HepG2 (cell line): Measurements from ENCODE around the gene ASCL2. TPM values are rescaled to one million over a fixed set of nuclear protein-coding genes. Genes with fewer than 3 reads are reported as not detected.
A peak's percentile ranks its signal among the peaks of the same experiment; 100 is the strongest.

ENCODE experiments used
- ATAC-seq: fragments of 200-7000 bp; cut with Tn5 transposase; 3 replicates; pipeline ENCODE4 v1.9.1; 2020; ENCODE audit warnings: mild to moderate bottlenecking, moderate library complexity
- BruUV-seq: library from RNA; stranded (reverse); fragments of 400-500 nt; replicated peaks from 2 replicates; lab custom pipeline; 2021; lab: Mats Ljungman, UMichigan
- CTCF ChIA-PET: fragments of 300-600 bp; formaldehyde crosslinking; extraction: SDS; loops from one replicate; lab custom pipeline; 2021; ENCODE audit warnings: low total read pairs, inconsistent platforms, low intra/inter-chr PET ratio; lab: Yijun Ruan, JAX
- POLR2A ChIA-PET: fragments of 350-600 bp; sonication (Branson Sonifier 250); formaldehyde crosslinking; loops from one replicate; lab custom pipeline; 2020; ENCODE audit warnings: antibody characterized with exemption, inconsistent platforms; lab: Yijun Ruan, JAX
- DNase-seq: peaks from one replicate; pipeline ENCODE4 v3.0.0-alpha.2; 2015; ENCODE audit warnings: low spot score
- FAIRE-seq: peaks from 3 replicates; lab custom pipeline; 2011; peaks lifted over from hg19 to GRCh38; lab: Jason Lieb, UNC
- H2AFZ ChIP-seq: one replicate; pipeline ENCODE4 v1.6.1; 2011; ENCODE audit warnings: low read length, inconsistent platforms
- H3K27ac ChIP-seq: fragments of 300-600 bp; 3 replicates; pipeline ENCODE4 v1.8.0; 2011; ENCODE audit warnings: mixed run types, mild to moderate bottlenecking, mixed read lengths, low read length, inconsistent platforms; ENCODE audit not compliant: insufficient read depth; ENCODE audit errors: extremely low read length
- H3K27me3 ChIP-seq, 2 experiments: fragments of 200-600 bp in 1 of 2; 2 replicates in 1 of 2; 3 replicates in 1 of 2; pipeline versions ENCODE4 v1.6.0 to v1.8.0; 2011; ENCODE audit warnings: low read length in 2 of 2, mild to moderate bottlenecking in 2 of 2, moderate library complexity in 2 of 2, inconsistent platforms in 1 of 2; ENCODE audit not compliant: insufficient read depth in 2 of 2, control insufficient read depth in 1 of 2
- H3K36me3 ChIP-seq, 2 experiments: fragments of 200-600 bp in 1 of 2; replicated peaks in 1 of 2; 2 replicates in 1 of 2; 3 replicates in 1 of 2; pipeline versions ENCODE4 v1.5.1 to v1.8.0; 2011; ENCODE audit warnings: low read length in 2 of 2, inconsistent platforms in 1 of 2; ENCODE audit not compliant: insufficient read depth in 2 of 2, control insufficient read depth in 1 of 2
- H3K4me1 ChIP-seq: 2 replicates; pipeline ENCODE4 v1.5.1; 2012; ENCODE audit warnings: low read length, inconsistent platforms; ENCODE audit not compliant: insufficient read depth
- H3K4me2 ChIP-seq: 2 replicates; pipeline ENCODE4 v1.6.0; 2011; ENCODE audit warnings: low read depth, low read length, inconsistent platforms
- H3K4me3 ChIP-seq, 3 experiments: fragments of 200-600 bp in 1 of 3; sonication (generic), shearing (Covaris generic) in 1 of 3; replicated peaks in 1 of 3; 2 replicates each; pipeline ENCODE4 v1.5.1; 2011 to 2016; ENCODE audit warnings: low read length in 3 of 3, inconsistent platforms in 2 of 3, low read depth in 2 of 3, mild to moderate bottlenecking in 2 of 3, control low read depth in 1 of 3, mixed read lengths in 1 of 3; ENCODE audit not compliant: insufficient read depth in 1 of 3
- H3K79me2 ChIP-seq: one replicate; pipeline ENCODE4 v1.6.1; 2011; ENCODE audit warnings: low read length, inconsistent platforms; ENCODE audit not compliant: insufficient read depth
- H3K9ac ChIP-seq: 2 replicates; pipeline ENCODE4 v1.6.0; 2011; ENCODE audit warnings: mild to moderate bottlenecking, low read depth, low read length, inconsistent platforms; ENCODE audit not compliant: insufficient read depth
- H3K9me3 ChIP-seq: 2 replicates; pipeline ENCODE4 v1.5.1; 2012; ENCODE audit warnings: mild to moderate bottlenecking, low read length
- H4K20me1 ChIP-seq: 2 replicates; pipeline ENCODE4 v1.6.0; 2011; ENCODE audit warnings: inconsistent platforms, mild to moderate bottlenecking, low read length, moderate library complexity; ENCODE audit not compliant: insufficient read depth
- ATRX ChIP-seq: sonication (generic); formaldehyde crosslinking; IDR thresholded peaks from 2 replicates; pipeline ENCODE4 v1.4.0; 2020; ENCODE audit warnings: missing genetic modification reagents, borderline replicate concordance
- ETV5 ChIP-seq: IDR thresholded peaks from 2 replicates; pipeline ENCODE4 v1.6.1; 2018; ENCODE audit warnings: missing biosample characterization, missing genetic modification reagents, inconsistent platforms, borderline replicate concordance
- FOXA1 ChIP-seq, 2 experiments: fragments of 450-650 bp in 1 of 2; sonication (generic) in 1 of 2; formaldehyde crosslinking in 1 of 2; IDR thresholded peaks; 2 replicates each; pipeline versions ENCODE4 v1.4.0 to v1.6.1; 2016 to 2020; ENCODE audit warnings: missing genetic modification reagents in 1 of 2
- GABPB1 ChIP-seq: IDR thresholded peaks from 2 replicates; pipeline ENCODE4 v1.6.1; 2016; ENCODE audit warnings: mild to moderate bottlenecking, missing genetic modification reagents, moderate library complexity, missing compliant biosample characterization
- KAT7 ChIP-seq: IDR thresholded peaks from 2 replicates; pipeline ENCODE4 v1.6.1; 2018; ENCODE audit warnings: borderline replicate concordance, missing compliant biosample characterization
- KDM6A ChIP-seq: IDR thresholded peaks from 2 replicates; pipeline ENCODE4 v1.6.1; 2016; ENCODE audit warnings: low read depth
- TBP ChIP-seq: sonication (generic); formaldehyde crosslinking; IDR thresholded peaks from 2 replicates; pipeline ENCODE4 v1.5.0; 2020; ENCODE audit warnings: missing genetic modification reagents
- ZKSCAN5 ChIP-seq: sonication (generic); formaldehyde crosslinking; IDR thresholded peaks from 2 replicates; pipeline ENCODE4 v1.5.1; 2020; ENCODE audit warnings: mild to moderate bottlenecking, missing genetic modification reagents
- ZNF556 ChIP-seq: sonication (generic); formaldehyde crosslinking; IDR thresholded peaks from 2 replicates; pipeline ENCODE4 v1.4.0; 2020; ENCODE audit warnings: mild to moderate bottlenecking, missing genetic modification reagents, borderline replicate concordance
- WGBS: methylation state at CpG from one replicate; pipeline ENCODE4 v1.1.6; 2017; ENCODE audit warnings: low lambda C conversion rate; 5-methylcytosine and 5-hydroxymethylcytosine counted together
- in situ Hi-C: cut with HindIII; loops from 2 replicates; pipeline ENCODE4 v1.10.0; 2017; ENCODE audit warnings: low pct_unique_long_range_greater_than_20kb; ENCODE audit not compliant: extremely low pct_ligation_motif_present
- intact Hi-C: fragments of 100-400 bp; cut with micrococcal nuclease; formaldehyde crosslinking; loops from one replicate; pipeline ENCODE4 v1.10.0; 2022; ENCODE audit not compliant: unreplicated experiment
- polyA plus RNA-seq, 8 experiments: library from polyadenylated mRNA; depleted of rRNA in 3 of 8; stranded (reverse) in 7 of 8; unstranded in 1 of 8; fragments of >200 nt; fragmentation: Illumina TruSeq in 4 of 8; extraction: Trizol in 4 of 8; gene quantifications; 2 replicates each; pipeline versions ENCODE4 v1.2.1 to v1.2.3, GENCODE V29; 2011 to 2016; ENCODE audit warnings: low read depth in 4 of 8, missing spikeins in 1 of 8, mixed read lengths in 1 of 8; ENCODE audit not compliant: insufficient read depth in 1 of 8
- total RNA-seq, 5 experiments: library from RNA; depleted of rRNA; stranded (reverse); fragments of >200 nt; fragmentation: Illumina TruSeq; extraction: Trizol; gene quantifications; 2 replicates each; pipeline ENCODE4 v1.2.3, GENCODE V29; 2016; ENCODE audit warnings: low read depth in 1 of 5
- TF ChIP-seq, protein P1 (sequence below): sonication (generic); formaldehyde crosslinking; IDR thresholded peaks from 2 replicates; pipeline ENCODE4 v1.4.0; 2020; ENCODE audit warnings: missing genetic modification reagents
- TF ChIP-seq, protein P2 (sequence below): IDR thresholded peaks from 2 replicates; pipeline ENCODE4 v1.6.1; 2016; ENCODE audit warnings: mild to moderate bottlenecking, missing biosample characterization, missing genetic modification reagents
- TF ChIP-seq, protein P3 (sequence below): sonication (generic); IDR thresholded peaks from 2 replicates; pipeline ENCODE4 v1.6.1; 2016; ENCODE audit warnings: low read depth, borderline replicate concordance
- TF ChIP-seq, protein P4 (sequence below): sonication (generic); formaldehyde crosslinking; IDR thresholded peaks from 2 replicates; pipeline ENCODE4 v1.4.0; 2020; ENCODE audit warnings: mild to moderate bottlenecking, missing genetic modification reagents
- TF ChIP-seq, protein P5 (sequence below): sonication (generic); formaldehyde crosslinking; IDR thresholded peaks from 2 replicates; pipeline ENCODE4 v1.4.0; 2020; ENCODE audit warnings: missing genetic modification reagents

ASCL2 gene
- total and polyA plus RNA-seq, 2 of the 13 experiments (the other 11 are each of a cell fraction or from before 2014, with no cell fraction given), result 0.07 TPM; not detected in 1

DNA sequence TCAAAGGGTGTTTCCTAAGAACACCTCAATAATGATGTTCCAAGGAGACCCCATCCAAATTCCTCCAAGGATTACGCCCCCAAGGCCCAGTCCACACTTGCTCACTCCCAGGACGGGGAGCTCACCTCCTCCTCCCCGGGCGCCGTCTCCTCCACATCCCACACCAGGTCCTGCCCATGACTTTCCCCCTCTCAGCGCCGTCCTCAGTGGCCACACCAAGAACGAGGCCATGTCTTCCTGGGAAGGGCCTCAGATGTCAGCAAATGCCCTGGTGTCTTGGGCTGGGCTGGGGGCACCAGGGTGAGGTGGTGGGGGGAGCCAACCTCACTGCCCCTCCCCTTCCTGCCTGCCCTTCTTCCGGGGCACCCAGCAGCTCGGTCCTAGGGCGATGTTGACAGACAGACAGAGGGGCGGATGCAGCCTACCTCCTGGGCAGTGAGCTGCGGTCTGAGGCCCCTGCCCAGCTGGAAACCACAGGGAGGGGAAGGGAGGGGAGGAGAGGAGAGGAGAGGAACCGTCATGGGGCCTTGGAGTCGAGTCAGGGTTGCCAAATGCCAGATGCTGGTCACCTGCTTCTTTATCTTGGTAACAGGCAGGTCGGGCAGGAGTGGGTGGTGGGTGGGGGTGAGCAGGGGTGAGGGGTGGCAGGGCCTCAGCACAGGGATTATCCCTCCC lies 31.4 kb upstream of the ASCL2 start, which contains the start of the genes C11orf21 and TSPAN32:
TSS of gene C11orf21 (minus strand) at position 288 of the 675 bp plus-strand sequence. CDS start at position 178, 110 bp downstream.
TSS of gene TSPAN32 (plus strand) at position 383 of the 675 bp plus-strand sequence. CDS start at position 520, 137 bp downstream.
- Histone ChIP-seq H4K20me1 (no peaks in the 10 kb centered on the region), H3K27me3 (peaks cover 2 to 20% of the 10 kb centered on the region in 2 experiments; a peak in 2 of 5 replicates), H3K27ac (no peak within 1 kb of the TSS), H3K79me2 (no peaks in the 10 kb centered on the region), H3K4me2 (peak within 1 kb of the TSS; percentile 23; the same call in 1 of the 2 replicates), H3K4me3 (peak within 1 kb of the TSS in 2 of 3 experiments; percentile 4 to 33; a peak in 1 of 6 replicates), H2AFZ (no peak within 1 kb of the TSS), H3K36me3 (no peaks in the 10 kb centered on the region), H3K4me1 (peaks cover 24% of the 10 kb centered on the region), H3K9ac (0 out of 2 replicates have a peak within 1 kb of the TSS, but pooled peaks have one; percentile 29), H3K9me3 (no peaks in the 10 kb centered on the region)
- in situ Hi-C loops (no loop called here), intact Hi-C loops (no loop called here)
- FAIRE-seq, result no peak
- DNase-seq, result peak; percentile 27
- 34% methylated on average over 11 of the region's 16 CpGs for WGBS
- BruUV-seq, result no TSS peak
- ChIA-PET POLR2A (no interaction called here), CTCF (no interaction called here)
- no peak for ATAC-seq
- TF ChIP-seq KAT7 (CRISPR knock-in tag), result no peak
- TF ChIP-seq, protein P1, sequence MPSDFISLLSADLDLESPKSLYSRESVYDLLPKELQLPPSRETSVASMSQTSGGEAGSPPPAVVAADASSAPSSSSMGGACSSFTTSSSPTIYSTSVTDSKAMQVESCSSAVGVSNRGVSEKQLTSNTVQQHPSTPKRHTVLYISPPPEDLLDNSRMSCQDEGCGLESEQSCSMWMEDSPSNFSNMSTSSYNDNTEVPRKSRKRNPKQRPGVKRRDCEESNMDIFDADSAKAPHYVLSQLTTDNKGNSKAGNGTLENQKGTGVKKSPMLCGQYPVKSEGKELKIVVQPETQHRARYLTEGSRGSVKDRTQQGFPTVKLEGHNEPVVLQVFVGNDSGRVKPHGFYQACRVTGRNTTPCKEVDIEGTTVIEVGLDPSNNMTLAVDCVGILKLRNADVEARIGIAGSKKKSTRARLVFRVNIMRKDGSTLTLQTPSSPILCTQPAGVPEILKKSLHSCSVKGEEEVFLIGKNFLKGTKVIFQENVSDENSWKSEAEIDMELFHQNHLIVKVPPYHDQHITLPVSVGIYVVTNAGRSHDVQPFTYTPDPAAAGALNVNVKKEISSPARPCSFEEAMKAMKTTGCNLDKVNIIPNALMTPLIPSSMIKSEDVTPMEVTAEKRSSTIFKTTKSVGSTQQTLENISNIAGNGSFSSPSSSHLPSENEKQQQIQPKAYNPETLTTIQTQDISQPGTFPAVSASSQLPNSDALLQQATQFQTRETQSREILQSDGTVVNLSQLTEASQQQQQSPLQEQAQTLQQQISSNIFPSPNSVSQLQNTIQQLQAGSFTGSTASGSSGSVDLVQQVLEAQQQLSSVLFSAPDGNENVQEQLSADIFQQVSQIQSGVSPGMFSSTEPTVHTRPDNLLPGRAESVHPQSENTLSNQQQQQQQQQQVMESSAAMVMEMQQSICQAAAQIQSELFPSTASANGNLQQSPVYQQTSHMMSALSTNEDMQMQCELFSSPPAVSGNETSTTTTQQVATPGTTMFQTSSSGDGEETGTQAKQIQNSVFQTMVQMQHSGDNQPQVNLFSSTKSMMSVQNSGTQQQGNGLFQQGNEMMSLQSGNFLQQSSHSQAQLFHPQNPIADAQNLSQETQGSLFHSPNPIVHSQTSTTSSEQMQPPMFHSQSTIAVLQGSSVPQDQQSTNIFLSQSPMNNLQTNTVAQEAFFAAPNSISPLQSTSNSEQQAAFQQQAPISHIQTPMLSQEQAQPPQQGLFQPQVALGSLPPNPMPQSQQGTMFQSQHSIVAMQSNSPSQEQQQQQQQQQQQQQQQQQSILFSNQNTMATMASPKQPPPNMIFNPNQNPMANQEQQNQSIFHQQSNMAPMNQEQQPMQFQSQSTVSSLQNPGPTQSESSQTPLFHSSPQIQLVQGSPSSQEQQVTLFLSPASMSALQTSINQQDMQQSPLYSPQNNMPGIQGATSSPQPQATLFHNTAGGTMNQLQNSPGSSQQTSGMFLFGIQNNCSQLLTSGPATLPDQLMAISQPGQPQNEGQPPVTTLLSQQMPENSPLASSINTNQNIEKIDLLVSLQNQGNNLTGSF (CRISPR knock-in tag), result no peak
- TF ChIP-seq ZKSCAN5 (CRISPR knock-in tag), result no peak
- TF ChIP-seq ETV5 (CRISPR knock-in tag), result 0 out of 2 replicates have a peak, but pooled peaks have one; percentile 26
- TF ChIP-seq, protein P2, sequence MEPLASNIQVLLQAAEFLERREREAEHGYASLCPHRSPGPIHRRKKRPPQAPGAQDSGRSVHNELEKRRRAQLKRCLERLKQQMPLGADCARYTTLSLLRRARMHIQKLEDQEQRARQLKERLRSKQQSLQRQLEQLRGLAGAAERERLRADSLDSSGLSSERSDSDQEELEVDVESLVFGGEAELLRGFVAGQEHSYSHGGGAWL, result no peak
- no peak for TF ChIP-seq KDM6A
- no peak for TF ChIP-seq TBP (CRISPR knock-in tag)
- TF ChIP-seq, protein P3, sequence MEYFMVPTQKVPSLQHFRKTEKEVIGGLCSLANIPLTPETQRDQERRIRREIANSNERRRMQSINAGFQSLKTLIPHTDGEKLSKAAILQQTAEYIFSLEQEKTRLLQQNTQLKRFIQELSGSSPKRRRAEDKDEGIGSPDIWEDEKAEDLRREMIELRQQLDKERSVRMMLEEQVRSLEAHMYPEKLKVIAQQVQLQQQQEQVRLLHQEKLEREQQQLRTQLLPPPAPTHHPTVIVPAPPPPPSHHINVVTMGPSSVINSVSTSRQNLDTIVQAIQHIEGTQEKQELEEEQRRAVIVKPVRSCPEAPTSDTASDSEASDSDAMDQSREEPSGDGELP, result peak; percentile 49; the same call in 1 of the 2 replicates
- no peak for TF ChIP-seq FOXA1 (IDR thresholded peaks at IDR 0.05)
- TF ChIP-seq FOXA1 (CRISPR knock-in tag; IDR thresholded peaks at IDR 0.05), result peak; percentile 13; the same call in 1 of the 2 replicates
- TF ChIP-seq, protein P4, sequence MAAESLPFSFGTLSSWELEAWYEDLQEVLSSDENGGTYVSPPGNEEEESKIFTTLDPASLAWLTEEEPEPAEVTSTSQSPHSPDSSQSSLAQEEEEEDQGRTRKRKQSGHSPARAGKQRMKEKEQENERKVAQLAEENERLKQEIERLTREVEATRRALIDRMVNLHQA (CRISPR knock-in tag), result no peak
- TF ChIP-seq ZNF556 (CRISPR knock-in tag), result no peak
- TF ChIP-seq GABPB1 (CRISPR knock-in tag), result peak; percentile 41; the same call in 1 of the 2 replicates
- TF ChIP-seq ATRX (CRISPR knock-in tag), result no peak
- TF ChIP-seq, protein P5, sequence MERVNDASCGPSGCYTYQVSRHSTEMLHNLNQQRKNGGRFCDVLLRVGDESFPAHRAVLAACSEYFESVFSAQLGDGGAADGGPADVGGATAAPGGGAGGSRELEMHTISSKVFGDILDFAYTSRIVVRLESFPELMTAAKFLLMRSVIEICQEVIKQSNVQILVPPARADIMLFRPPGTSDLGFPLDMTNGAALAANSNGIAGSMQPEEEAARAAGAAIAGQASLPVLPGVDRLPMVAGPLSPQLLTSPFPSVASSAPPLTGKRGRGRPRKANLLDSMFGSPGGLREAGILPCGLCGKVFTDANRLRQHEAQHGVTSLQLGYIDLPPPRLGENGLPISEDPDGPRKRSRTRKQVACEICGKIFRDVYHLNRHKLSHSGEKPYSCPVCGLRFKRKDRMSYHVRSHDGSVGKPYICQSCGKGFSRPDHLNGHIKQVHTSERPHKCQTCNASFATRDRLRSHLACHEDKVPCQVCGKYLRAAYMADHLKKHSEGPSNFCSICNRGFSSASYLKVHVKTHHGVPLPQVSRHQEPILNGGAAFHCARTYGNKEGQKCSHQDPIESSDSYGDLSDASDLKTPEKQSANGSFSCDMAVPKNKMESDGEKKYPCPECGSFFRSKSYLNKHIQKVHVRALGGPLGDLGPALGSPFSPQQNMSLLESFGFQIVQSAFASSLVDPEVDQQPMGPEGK, result peak; percentile 63
